H9 (cell line): ENCODE measurements around the gene BFSP2. TPM values are rescaled to one million over a fixed set of nuclear protein-coding genes. Genes with fewer than 3 reads are reported as not detected.

Experiments
- DNase-seq: peaks from one replicate; pipeline ENCODE4 v3.0.0-alpha.2; 2017
- H2AFZ ChIP-seq: one replicate; pipeline ENCODE4 v1.6.1; 2013; ENCODE audit warnings: mild to moderate bottlenecking, low read length, control low read depth, moderate library complexity
- H2AK5ac ChIP-seq: 2 replicates; pipeline ENCODE4 v1.6.1; 2013; ENCODE audit warnings: low read length, control low read depth, mixed read lengths; ENCODE audit not compliant: insufficient read length
- H2BK120ac ChIP-seq: one replicate; pipeline ENCODE4 v1.6.1; 2013; ENCODE audit warnings: low read depth, mild to moderate bottlenecking, low read length, control low read depth, inconsistent platforms; ENCODE audit not compliant: poor library complexity, severe bottlenecking
- H2BK12ac ChIP-seq: 2 replicates; pipeline ENCODE4 v1.6.1; 2013; ENCODE audit warnings: low read length, control low read depth, mixed read lengths, low read depth; ENCODE audit not compliant: insufficient read length
- H2BK15ac ChIP-seq: 2 replicates; pipeline ENCODE4 v1.6.1; 2013; ENCODE audit warnings: low read depth, low read length, control low read depth
- H2BK20ac ChIP-seq: one replicate; pipeline ENCODE4 v1.6.1; 2013; ENCODE audit warnings: low read depth, mild to moderate bottlenecking, low read length, control low read depth, inconsistent platforms; ENCODE audit not compliant: poor library complexity, severe bottlenecking
- H2BK5ac ChIP-seq: 2 replicates; pipeline ENCODE4 v1.6.1; 2013; ENCODE audit warnings: low read length, control low read depth, mixed read lengths; ENCODE audit not compliant: insufficient read length
- H3K14ac ChIP-seq: 2 replicates; pipeline ENCODE4 v1.6.1; 2013; ENCODE audit warnings: low read length, control low read depth; ENCODE audit not compliant: insufficient read depth
- H3K18ac ChIP-seq: 2 replicates; pipeline ENCODE4 v1.6.1; 2013; ENCODE audit warnings: low read depth, mild to moderate bottlenecking, mixed read lengths, low read length, control low read depth; ENCODE audit not compliant: insufficient read length
- H3K23ac ChIP-seq: 2 replicates; pipeline ENCODE4 v1.6.1; 2013; ENCODE audit warnings: low read length, control low read depth, mixed read lengths, low read depth; ENCODE audit not compliant: insufficient read length
- H3K23me2 ChIP-seq: 2 replicates; pipeline ENCODE4 v1.6.1; 2013; ENCODE audit warnings: low read depth, mild to moderate bottlenecking, mixed read lengths, low read length, control low read depth; ENCODE audit not compliant: insufficient read length, poor library complexity, severe bottlenecking
- H3K27ac ChIP-seq: 2 replicates; pipeline ENCODE4 v1.5.1; 2013; ENCODE audit warnings: low read length, control low read depth, mixed read lengths, low read depth; ENCODE audit not compliant: insufficient read length
- H3K27me3 ChIP-seq: 2 replicates; pipeline ENCODE4 v1.6.1; 2013; ENCODE audit warnings: low read length, control low read depth, inconsistent platforms; ENCODE audit not compliant: insufficient read depth
- H3K4ac ChIP-seq: 2 replicates; pipeline ENCODE4 v1.6.1; 2013; ENCODE audit warnings: low read depth, mild to moderate bottlenecking, control low read depth, inconsistent platforms, low read length, moderate library complexity
- H3K4me1 ChIP-seq: 2 replicates; pipeline ENCODE4 v1.6.1; 2013; ENCODE audit warnings: low read length, control low read depth, inconsistent platforms; ENCODE audit not compliant: insufficient read depth
- H3K4me2 ChIP-seq: 2 replicates; pipeline ENCODE4 v1.6.1; 2013; ENCODE audit warnings: low read length, control low read depth, mixed read lengths; ENCODE audit not compliant: insufficient read length, insufficient read depth
- H3K56ac ChIP-seq: 2 replicates; pipeline ENCODE4 v1.6.1; 2013; ENCODE audit warnings: low read depth, mild to moderate bottlenecking, mixed read lengths, low read length, control low read depth; ENCODE audit not compliant: insufficient read length
- H3K79me1 ChIP-seq: 2 replicates; pipeline ENCODE4 v1.6.1; 2013; ENCODE audit warnings: low read depth, mild to moderate bottlenecking, moderate library complexity, low read length, control low read depth, inconsistent platforms; ENCODE audit not compliant: insufficient read depth, poor library complexity, severe bottlenecking
- H3K79me2 ChIP-seq: 2 replicates; pipeline ENCODE4 v1.6.1; 2013; ENCODE audit warnings: low read length, control low read depth, inconsistent platforms; ENCODE audit not compliant: insufficient read depth
- H3K9ac ChIP-seq: 2 replicates; pipeline ENCODE4 v1.6.1; 2013; ENCODE audit warnings: low read length, control low read depth, mixed read lengths; ENCODE audit not compliant: insufficient read length; ENCODE audit errors: extremely low read depth
- H3K9me3 ChIP-seq: one replicate; pipeline ENCODE4 v1.6.1; 2013; ENCODE audit warnings: low read depth, low read length, inconsistent platforms; ENCODE audit not compliant: control insufficient read depth
- H3T11ph ChIP-seq: one replicate; pipeline ENCODE4 v1.6.1; 2013; ENCODE audit warnings: mild to moderate bottlenecking, low read length, control low read depth, inconsistent platforms
- H4K20me1 ChIP-seq: one replicate; pipeline ENCODE4 v1.6.1; 2013; ENCODE audit not compliant: control insufficient read depth, insufficient read length, insufficient read depth
- H4K5ac ChIP-seq: 2 replicates; pipeline ENCODE4 v1.6.1; 2013; ENCODE audit warnings: low read depth, mild to moderate bottlenecking, mixed read lengths, low read length, control low read depth; ENCODE audit not compliant: insufficient read length
- H4K8ac ChIP-seq: replicated peaks from 2 replicates; pipeline ENCODE4 v1.6.1; 2013; ENCODE audit warnings: low read length, control low read depth, mixed read lengths, low read depth; ENCODE audit not compliant: insufficient read length
- H4K91ac ChIP-seq: 2 replicates; pipeline ENCODE4 v1.6.1; 2013; ENCODE audit warnings: low read depth, mild to moderate bottlenecking, moderate library complexity, mixed read lengths, low read length, control low read depth; ENCODE audit not compliant: insufficient read length
- H3K27ac Mint-ChIP-seq, 3 experiments: 2 replicates in 2 of 3; 3 replicates in 1 of 3; pipeline ENCODE4 v1.8.0; 2020 to 2021; ENCODE audit warnings: mixed read lengths in 3 of 3, mild to moderate bottlenecking in 1 of 3, moderate library complexity in 1 of 3
- H3K27me3 Mint-ChIP-seq: 2 replicates; pipeline ENCODE4 v1.8.0; 2021; ENCODE audit warnings: low read depth, mild to moderate bottlenecking, moderate library complexity, mixed read lengths
- H3K36me3 Mint-ChIP-seq, 3 experiments: 2 replicates in 2 of 3; 3 replicates in 1 of 3; pipeline ENCODE4 v1.8.0; 2020 to 2021; ENCODE audit warnings: low read depth in 3 of 3, mixed read lengths in 3 of 3; ENCODE audit not compliant: insufficient read depth in 1 of 3
- H3K4me1 Mint-ChIP-seq, 2 experiments: 2 replicates each; pipeline ENCODE4 v1.8.0; 2020; ENCODE audit warnings: mixed read lengths in 2 of 2
- H3K4me3 Mint-ChIP-seq, 2 experiments: 2 replicates in 1 of 2; 3 replicates in 1 of 2; pipeline ENCODE4 v1.8.0; 2020 to 2021; ENCODE audit warnings: mild to moderate bottlenecking in 2 of 2, mixed read lengths in 2 of 2, moderate library complexity in 1 of 2
- H3K9me3 Mint-ChIP-seq, 2 experiments: 2 replicates in 1 of 2; 3 replicates in 1 of 2; pipeline ENCODE4 v1.8.0; 2020; ENCODE audit warnings: mild to moderate bottlenecking in 2 of 2, mixed read lengths in 2 of 2, moderate library complexity in 1 of 2
- CTCF ChIP-seq: fragments of 200-600 bp; sonication (generic); conservative IDR thresholded peaks from 3 replicates; pipeline ENCODE4 v1.8.0; 2021; ENCODE audit warnings: antibody characterized with exemption, mild to moderate bottlenecking
- total RNA-seq: library from RNA; stranded (reverse); gene quantifications from 2 replicates; pipeline ENCODE4 v1.2.1, GENCODE V29; 2021

The BFSP2 gene
- total RNA-seq, 1 experiment from 2014 or later, result not detected

- Histone ChIP-seq H3K27ac (no peak overlapping the region), H2AFZ (no peak overlapping the region), H2BK15ac (no peak overlapping the region), H3K56ac (no peak overlapping the region), H3K79me2 (no peaks in the 10 kb centered on the region), H2AK5ac (no peak overlapping the region), H2BK20ac (no peak overlapping the region), H3K27me3 (no peaks in the 10 kb centered on the region), H2BK5ac (no peak overlapping the region), H2BK12ac (no peak overlapping the region), H3K9ac (no peak overlapping the region), H3K9me3 (no peaks in the 10 kb centered on the region), H3K14ac (no peak overlapping the region), H4K5ac (no peak overlapping the region), H3K4me2 (no peak overlapping the region), H4K8ac (no peak overlapping the region), H3K23ac (no peak overlapping the region), H3T11ph (no peak overlapping the region), H3K4me1 (no peaks in the 10 kb centered on the region), H2BK120ac (no peak overlapping the region), H4K91ac (no peak overlapping the region), H3K4ac (no peak overlapping the region), H3K18ac (no peak overlapping the region), H4K20me1 (no peaks in the 10 kb centered on the region), H3K79me1 (no peaks in the 10 kb centered on the region), H3K23me2 (no peaks in the 10 kb centered on the region)
- H3K4me3 Mint-ChIP-seq, result no peak overlapping the region
- no peaks in the 10 kb centered on the region for H3K9me3 Mint-ChIP-seq
- no peaks in the 10 kb centered on the region for H3K27me3 Mint-ChIP-seq
- H3K27ac Mint-ChIP-seq, result 0 out of 7 replicates have a peak overlapping the region, but pooled peaks of 1 of the 3 experiments have one; percentile 49
- no peak for DNase-seq
- no peaks in the 10 kb centered on the region; a peak in 1 of 7 replicates for H3K36me3 Mint-ChIP-seq
- H3K4me1 Mint-ChIP-seq, result peaks cover 17 to 21% of the 10 kb centered on the region in 2 experiments
- no peak for TF ChIP-seq CTCF
Measured at GRCh38 chr3:133386876-133387275, 13.0 kb upstream of the BFSP2 start.
